Liver (tissue), 9 donors: Measurements from ENCODE around the gene TNFRSF12A. TPM values are rescaled to one million over a fixed set of nuclear protein-coding genes. Genes with fewer than 3 reads are reported as not detected.

Experiments used
- DNase-seq: peaks from one replicate; pipeline ENCODE4 v3.0.0-alpha.2; 2017; ENCODE audit warnings: low spot score
- H3K27ac ChIP-seq, 2 donors: one replicate each; pipeline ENCODE4 v1.7.0; 2013; ENCODE audit warnings: inconsistent platforms in 2 of 2, low read length in 2 of 2, control low read depth in 1 of 2, low read depth in 1 of 2, mild to moderate bottlenecking in 1 of 2
- H3K27me3 ChIP-seq, 4 donors: one replicate each; pipeline versions ENCODE4 v1.6.1 to v1.7.0; 2013; ENCODE audit warnings: low read length in 3 of 4, inconsistent platforms in 1 of 4, mild to moderate bottlenecking in 1 of 4, moderate library complexity in 1 of 4; ENCODE audit not compliant: control insufficient read depth in 4 of 4, insufficient read depth in 4 of 4
- H3K36me3 ChIP-seq, 4 donors: one replicate each; pipeline versions ENCODE4 v1.6.1 to v1.7.0; 2013; ENCODE audit warnings: low read length in 3 of 4, mild to moderate bottlenecking in 3 of 4, low read depth in 1 of 4, moderate library complexity in 1 of 4; ENCODE audit not compliant: control insufficient read depth in 4 of 4, insufficient read depth in 3 of 4
- H3K4me1 ChIP-seq, 4 donors: one replicate each; pipeline versions ENCODE4 v1.6.1 to v1.7.0; 2013; ENCODE audit warnings: low read length in 3 of 4, mild to moderate bottlenecking in 3 of 4, moderate library complexity in 1 of 4; ENCODE audit not compliant: control insufficient read depth in 4 of 4, insufficient read depth in 4 of 4
- H3K4me3 ChIP-seq, 3 donors: one replicate each; pipeline versions ENCODE4 v1.6.1 to v1.7.0; 2013; ENCODE audit warnings: low read length in 3 of 3, control low read depth in 1 of 3, low read depth in 1 of 3, mild to moderate bottlenecking in 1 of 3
- H3K9ac ChIP-seq, 2 donors: one replicate each; pipeline ENCODE4 v1.7.0; 2013; ENCODE audit warnings: low read length in 2 of 2, mild to moderate bottlenecking in 2 of 2, moderate library complexity in 2 of 2, control low read depth in 1 of 2, low read depth in 1 of 2
- H3K9me3 ChIP-seq, 4 donors: one replicate each; pipeline versions ENCODE4 v1.6.1 to v1.7.0; 2013; ENCODE audit warnings: low read length in 3 of 4; ENCODE audit not compliant: control insufficient read depth in 4 of 4
- EGR1 ChIP-seq, 2 donors: IDR thresholded peaks; 2 replicates each; pipeline ENCODE4 v1.6.1; 2016 to 2018; ENCODE audit warnings: antibody characterized with exemption in 2 of 2, low read depth in 2 of 2
- FOXA2 ChIP-seq: IDR thresholded peaks from 2 replicates; pipeline ENCODE4 v1.6.1; 2016; ENCODE audit warnings: antibody characterized with exemption
- GABPA ChIP-seq, 2 donors: IDR thresholded peaks in 1 of 2; conservative IDR thresholded peaks in 1 of 2; 2 replicates each; pipeline ENCODE4 v1.6.1; 2016; ENCODE audit warnings: antibody characterized with exemption in 2 of 2, mild to moderate bottlenecking in 1 of 2, moderate library complexity in 1 of 2
- HNF4A ChIP-seq, 2 donors: conservative IDR thresholded peaks; 2 replicates each; pipeline ENCODE4 v1.6.1; 2016; ENCODE audit warnings: antibody characterized with exemption in 2 of 2, mild to moderate bottlenecking in 2 of 2
- JUND ChIP-seq, 2 donors: IDR thresholded peaks; 2 replicates each; pipeline ENCODE4 v1.6.1; 2016; ENCODE audit warnings: antibody characterized with exemption in 2 of 2
- NR2F2 ChIP-seq: IDR thresholded peaks from 2 replicates; pipeline ENCODE4 v1.6.1; 2016; ENCODE audit warnings: antibody characterized with exemption
- SP1 ChIP-seq: IDR thresholded peaks from 2 replicates; pipeline ENCODE4 v1.6.1; 2018; ENCODE audit warnings: antibody characterized with exemption, mild to moderate bottlenecking
- TAF1 ChIP-seq: conservative IDR thresholded peaks from 2 replicates; pipeline ENCODE4 v1.6.1; 2016; ENCODE audit warnings: antibody characterized with exemption, mild to moderate bottlenecking
- WGBS: extraction: QIAGEN DNeasy Blood & Tissue Kit; methylation state at CpG from one replicate; pipeline ENCODE4 v1.1.7; 2013; 5-methylcytosine and 5-hydroxymethylcytosine counted together
- polyA plus RNA-seq, 2 donors: library from polyadenylated mRNA; stranded (reverse) in 1 of 2; unstranded in 1 of 2; fragments of 200-250 nt in 1 of 2; fragments of >200 nt in 1 of 2; fragmentation: Nextera tagmentation in 1 of 2; extraction: Ambion mirVana in 1 of 2; gene quantifications; one replicate each; pipeline versions ENCODE4 v1.2.1 to v1.2.3, GENCODE V29; 2013 to 2015
- total RNA-seq, 2 donors: library from RNA; depleted of rRNA; stranded (reverse); fragments of >200 nt; gene quantifications; one replicate each; pipeline ENCODE4 v1.2.3, GENCODE V29; 2014
- TF ChIP-seq, protein P1 (sequence below): IDR thresholded peaks from 2 replicates; pipeline ENCODE4 v1.6.1; 2016; ENCODE audit warnings: antibody characterized with exemption
- TF ChIP-seq, protein P2 (sequence below): IDR thresholded peaks from 2 replicates; pipeline ENCODE4 v1.6.1; 2016; ENCODE audit warnings: antibody characterized with exemption
- TF ChIP-seq, protein P3 (sequence below): IDR thresholded peaks from 2 replicates; pipeline ENCODE4 v1.6.1; 2016; ENCODE audit warnings: antibody characterized with exemption
- TF ChIP-seq, protein P4 (sequence below): IDR thresholded peaks from 2 replicates; pipeline ENCODE4 v1.6.1; 2016; ENCODE audit warnings: antibody characterized with exemption, mild to moderate bottlenecking
- donor health status: healthy.
- donor health status: healthy.
- donor health status: healthy.
- donor health status: healthy.
- donor health status: healthy.

TNFRSF12A gene
- total and polyA plus RNA-seq, 4 donors: 7.9 to 35.5 (median 9.1) TPM

DNA sequence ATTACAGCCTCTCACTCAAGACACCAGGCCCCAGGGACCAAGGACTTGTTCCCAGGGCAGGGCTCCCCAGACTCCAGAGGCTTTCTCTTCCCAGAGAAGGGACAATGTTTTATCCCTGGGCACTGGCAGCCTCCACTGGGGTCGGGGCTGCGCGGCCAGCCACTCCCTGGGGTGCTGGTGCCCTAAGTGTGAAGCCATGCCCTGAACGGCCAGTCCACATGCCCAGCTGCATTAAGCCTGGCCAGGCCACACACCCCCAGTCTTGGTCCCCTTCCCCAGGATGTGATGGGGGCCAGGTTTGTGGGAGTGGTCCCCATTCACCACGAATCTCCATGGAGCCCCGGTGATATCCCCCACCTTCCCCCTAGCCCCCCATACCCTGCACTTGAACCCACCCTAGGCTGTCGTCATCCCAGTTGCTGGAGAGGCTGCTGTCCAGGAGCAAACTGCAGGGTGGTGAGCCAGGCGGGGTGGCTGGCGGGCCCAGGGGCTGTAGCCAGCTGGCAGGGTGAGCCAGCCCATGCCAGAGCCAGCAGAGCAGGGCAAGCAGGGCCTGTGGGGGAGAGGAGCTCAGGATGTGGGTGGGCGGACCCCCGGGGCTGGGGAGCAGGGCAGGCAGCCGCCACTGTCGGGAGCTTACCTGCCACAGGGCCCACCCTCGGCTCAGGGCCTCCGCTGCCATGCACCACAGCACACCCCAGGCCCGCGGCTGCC lies 46.4 kb upstream of the TNFRSF12A start:
- Histone ChIP-seq H3K9ac (no peak overlapping the region), H3K9me3 (no peaks in the 10 kb centered on the region), H3K27ac (no peak overlapping the region), H3K27me3 (no peaks in the 10 kb centered on the region), H3K36me3 (no peaks in the 10 kb centered on the region), H3K4me1 (peaks cover 8 to 33% (median 19%) of the 10 kb centered on the region in 4 donors), H3K4me3 (no peak overlapping the region)
- no peak for TF ChIP-seq GABPA (IDR thresholded peaks at IDR 0.05 in 1 of 2, conservative IDR thresholded peaks at IDR 0.05 in 1 of 2)
- no peak for TF ChIP-seq NR2F2
- no peak for TF ChIP-seq FOXA2
- TF ChIP-seq JUND (IDR thresholded peaks at IDR 0.05): no peak
- TF ChIP-seq, protein P1, sequence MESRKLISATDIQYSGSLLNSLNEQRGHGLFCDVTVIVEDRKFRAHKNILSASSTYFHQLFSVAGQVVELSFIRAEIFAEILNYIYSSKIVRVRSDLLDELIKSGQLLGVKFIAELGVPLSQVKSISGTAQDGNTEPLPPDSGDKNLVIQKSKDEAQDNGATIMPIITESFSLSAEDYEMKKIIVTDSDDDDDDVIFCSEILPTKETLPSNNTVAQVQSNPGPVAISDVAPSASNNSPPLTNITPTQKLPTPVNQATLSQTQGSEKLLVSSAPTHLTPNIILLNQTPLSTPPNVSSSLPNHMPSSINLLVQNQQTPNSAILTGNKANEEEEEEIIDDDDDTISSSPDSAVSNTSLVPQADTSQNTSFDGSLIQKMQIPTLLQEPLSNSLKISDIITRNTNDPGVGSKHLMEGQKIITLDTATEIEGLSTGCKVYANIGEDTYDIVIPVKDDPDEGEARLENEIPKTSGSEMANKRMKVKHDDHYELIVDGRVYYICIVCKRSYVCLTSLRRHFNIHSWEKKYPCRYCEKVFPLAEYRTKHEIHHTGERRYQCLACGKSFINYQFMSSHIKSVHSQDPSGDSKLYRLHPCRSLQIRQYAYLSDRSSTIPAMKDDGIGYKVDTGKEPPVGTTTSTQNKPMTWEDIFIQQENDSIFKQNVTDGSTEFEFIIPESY: no peak
- TF ChIP-seq, protein P2, sequence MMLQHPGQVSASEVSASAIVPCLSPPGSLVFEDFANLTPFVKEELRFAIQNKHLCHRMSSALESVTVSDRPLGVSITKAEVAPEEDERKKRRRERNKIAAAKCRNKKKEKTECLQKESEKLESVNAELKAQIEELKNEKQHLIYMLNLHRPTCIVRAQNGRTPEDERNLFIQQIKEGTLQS: no peak
- no peak for TF ChIP-seq HNF4A (conservative IDR thresholded peaks at IDR 0.05)
- TF ChIP-seq EGR1 (IDR thresholded peaks at IDR 0.05; ENCODE audit: low read depth in 2 of 2): no peak
- TF ChIP-seq, protein P3, sequence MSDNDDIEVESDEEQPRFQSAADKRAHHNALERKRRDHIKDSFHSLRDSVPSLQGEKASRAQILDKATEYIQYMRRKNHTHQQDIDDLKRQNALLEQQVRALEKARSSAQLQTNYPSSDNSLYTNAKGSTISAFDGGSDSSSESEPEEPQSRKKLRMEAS: no peak
- TF ChIP-seq, protein P4, sequence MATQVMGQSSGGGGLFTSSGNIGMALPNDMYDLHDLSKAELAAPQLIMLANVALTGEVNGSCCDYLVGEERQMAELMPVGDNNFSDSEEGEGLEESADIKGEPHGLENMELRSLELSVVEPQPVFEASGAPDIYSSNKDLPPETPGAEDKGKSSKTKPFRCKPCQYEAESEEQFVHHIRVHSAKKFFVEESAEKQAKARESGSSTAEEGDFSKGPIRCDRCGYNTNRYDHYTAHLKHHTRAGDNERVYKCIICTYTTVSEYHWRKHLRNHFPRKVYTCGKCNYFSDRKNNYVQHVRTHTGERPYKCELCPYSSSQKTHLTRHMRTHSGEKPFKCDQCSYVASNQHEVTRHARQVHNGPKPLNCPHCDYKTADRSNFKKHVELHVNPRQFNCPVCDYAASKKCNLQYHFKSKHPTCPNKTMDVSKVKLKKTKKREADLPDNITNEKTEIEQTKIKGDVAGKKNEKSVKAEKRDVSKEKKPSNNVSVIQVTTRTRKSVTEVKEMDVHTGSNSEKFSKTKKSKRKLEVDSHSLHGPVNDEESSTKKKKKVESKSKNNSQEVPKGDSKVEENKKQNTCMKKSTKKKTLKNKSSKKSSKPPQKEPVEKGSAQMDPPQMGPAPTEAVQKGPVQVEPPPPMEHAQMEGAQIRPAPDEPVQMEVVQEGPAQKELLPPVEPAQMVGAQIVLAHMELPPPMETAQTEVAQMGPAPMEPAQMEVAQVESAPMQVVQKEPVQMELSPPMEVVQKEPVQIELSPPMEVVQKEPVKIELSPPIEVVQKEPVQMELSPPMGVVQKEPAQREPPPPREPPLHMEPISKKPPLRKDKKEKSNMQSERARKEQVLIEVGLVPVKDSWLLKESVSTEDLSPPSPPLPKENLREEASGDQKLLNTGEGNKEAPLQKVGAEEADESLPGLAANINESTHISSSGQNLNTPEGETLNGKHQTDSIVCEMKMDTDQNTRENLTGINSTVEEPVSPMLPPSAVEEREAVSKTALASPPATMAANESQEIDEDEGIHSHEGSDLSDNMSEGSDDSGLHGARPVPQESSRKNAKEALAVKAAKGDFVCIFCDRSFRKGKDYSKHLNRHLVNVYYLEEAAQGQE: no peak
- WGBS: 92% methylated on average over 17 of the region's 17 CpGs
- DNase-seq: no peak

DNA sequence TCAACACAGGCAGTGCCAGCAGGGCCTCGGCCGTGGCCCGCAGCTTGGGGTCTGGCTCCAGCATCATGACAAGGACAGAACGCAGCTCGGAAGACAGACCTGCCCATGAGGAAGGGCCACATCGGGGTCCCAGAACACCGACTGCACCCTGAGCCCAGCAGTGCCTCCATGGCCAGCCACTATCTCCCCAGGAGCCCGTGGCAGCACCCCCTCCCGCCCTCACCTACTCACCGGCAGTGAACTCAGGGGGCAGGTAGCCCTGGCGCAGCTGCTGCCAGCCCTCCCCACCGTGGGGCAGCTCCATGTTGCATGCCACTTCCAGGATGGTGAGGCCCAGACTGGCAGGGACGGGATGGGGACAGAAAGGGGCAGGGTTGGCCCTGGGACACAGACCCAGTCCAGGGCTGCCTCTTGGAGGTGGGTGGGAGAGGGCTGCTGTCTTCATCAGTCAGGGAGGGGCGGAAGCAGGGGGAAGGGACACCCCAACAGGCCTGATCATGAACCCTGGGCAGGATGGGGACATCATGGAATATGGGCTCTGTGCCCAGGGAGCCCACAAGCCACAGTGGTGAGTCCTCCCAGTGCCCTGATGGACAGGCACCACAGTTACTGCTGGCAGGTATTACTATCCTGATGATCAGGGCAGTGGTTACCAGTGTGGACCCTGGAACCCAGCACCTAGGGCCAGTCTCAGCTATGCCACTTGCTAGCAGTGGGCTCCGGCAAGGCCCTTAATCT lies 45.7 kb upstream of the TNFRSF12A start:
- TF ChIP-seq FOXA2 (no peak), GABPA (IDR thresholded peaks at IDR 0.05 in 1 of 2, conservative IDR thresholded peaks at IDR 0.05 in 1 of 2) (no peak), SP1 (no peak), TAF1 (no peak)
- H3K9me3 ChIP-seq: no peaks in the 10 kb centered on the region
- no peaks in the 10 kb centered on the region for H3K36me3 ChIP-seq
- no peak overlapping the region for H3K4me3 ChIP-seq
- H3K9ac ChIP-seq: no peak overlapping the region
- 96% methylated on average over 15 of the region's 15 CpGs for WGBS
- DNase-seq: no peak
- no peak overlapping the region for H3K27ac ChIP-seq
- peaks cover 8 to 25% (median 14%) of the 10 kb centered on the region in 4 donors for H3K4me1 ChIP-seq
- H3K27me3 ChIP-seq: peaks cover 0 to 2% (median 0%) of the 10 kb centered on the region in 4 donors
